Fibroblast of lung (primary cell): Measurements from ENCODE around the gene MLN. TPM values are rescaled to one million over a fixed set of nuclear protein-coding genes. Genes with fewer than 3 reads are reported as not detected.

Source experiments
- DNase-seq, 2 donors: peaks; one replicate each; pipeline versions ENCODE4 v3.0.0 to v3.0.0-alpha.2; 2010; ENCODE audit warnings: low read depth in 2 of 2
- H2AFZ ChIP-seq: 2 replicates; pipeline ENCODE4 v1.5.1; 2012; ENCODE audit warnings: low read length, control low read depth, inconsistent platforms
- H3K27ac ChIP-seq: 2 replicates; pipeline ENCODE4 v1.5.1; 2011; ENCODE audit warnings: low read length, control low read depth; ENCODE audit not compliant: insufficient read depth
- H3K27me3 ChIP-seq: 2 replicates; pipeline ENCODE4 v1.5.1; 2011; ENCODE audit warnings: mild to moderate bottlenecking, low read length; ENCODE audit not compliant: control insufficient read depth, insufficient read depth
- H3K36me3 ChIP-seq: 2 replicates; pipeline ENCODE4 v1.5.1; 2011; ENCODE audit warnings: low read length; ENCODE audit not compliant: control insufficient read depth, insufficient read depth
- H3K4me1 ChIP-seq: 2 replicates; pipeline ENCODE4 v1.5.1; 2011; ENCODE audit warnings: low read length; ENCODE audit not compliant: control insufficient read depth, insufficient read depth; ENCODE audit errors: extremely low read depth
- H3K4me2 ChIP-seq: 2 replicates; pipeline ENCODE4 v1.5.1; 2011; ENCODE audit warnings: low read length, control low read depth; ENCODE audit not compliant: insufficient read depth; ENCODE audit errors: extremely low read depth
- H3K4me3 ChIP-seq, 4 experiments: fragments of 200-600 bp in 1 of 4; sonication (generic) in 1 of 4; replicated peaks in 1 of 4; 2 replicates each; pipeline ENCODE4 v1.5.1; 2011 to 2016; ENCODE audit warnings: low read length in 4 of 4, low read depth in 3 of 4, mild to moderate bottlenecking in 3 of 4, control low read depth in 2 of 4, inconsistent platforms in 1 of 4, mixed read lengths in 1 of 4; ENCODE audit not compliant: insufficient read depth in 1 of 4; ENCODE audit errors: control extremely low read depth in 1 of 4
- H3K79me2 ChIP-seq: 2 replicates; pipeline ENCODE4 v1.5.1; 2012; ENCODE audit warnings: mild to moderate bottlenecking, low read length, inconsistent platforms; ENCODE audit not compliant: control insufficient read depth, insufficient read depth
- H3K9ac ChIP-seq: 2 replicates; pipeline ENCODE4 v1.5.1; 2011; ENCODE audit warnings: mild to moderate bottlenecking, low read length, control low read depth; ENCODE audit not compliant: insufficient read depth
- H3K9me3 ChIP-seq: 2 replicates; pipeline ENCODE4 v1.5.1; 2012; ENCODE audit warnings: low read depth, low read length; ENCODE audit not compliant: control insufficient read depth, insufficient read depth
- H4K20me1 ChIP-seq: 2 replicates; pipeline ENCODE4 v1.5.1; 2011; ENCODE audit warnings: low read length; ENCODE audit not compliant: control insufficient read depth, insufficient read depth; ENCODE audit errors: extremely low read depth
- CTCF ChIP-seq, 2 donors: IDR thresholded peaks in 1 of 2; conservative IDR thresholded peaks in 1 of 2; 1 replicate in 1 of 2; 2 replicates in 1 of 2; pipeline ENCODE4 v1.5.1; 2011 to 2012; ENCODE audit warnings: low read length in 2 of 2, control low read depth in 1 of 2, inconsistent platforms in 1 of 2, low read depth in 1 of 2, mild to moderate bottlenecking in 1 of 2
- EZH2 ChIP-seq: IDR thresholded peaks from 2 replicates; pipeline ENCODE4 v1.5.1; 2012; ENCODE audit warnings: low read length, control low read depth, mild to moderate bottlenecking; ENCODE audit errors: missing control alignments
- polyA plus RNA-seq, 2 donors: library from polyadenylated mRNA; depleted of rRNA in 1 of 2; stranded (reverse) in 1 of 2; unstranded in 1 of 2; fragments of >200 nt; gene quantifications; 2 replicates each; pipeline ENCODE4 v1.2.1, GENCODE V29; 2011 to 2012; ENCODE audit warnings: missing spikeins in 1 of 2
- total RNA-seq: library from RNA; depleted of rRNA; stranded (reverse); fragments of >200 nt; gene quantifications from 2 replicates; pipeline ENCODE4 v1.2.1, GENCODE V29; 2014

The MLN gene
- total and polyA plus RNA-seq, 2 donors (not counting 1 experiment from before 2014, with no cell fraction given), result not detected

GRCh38 chr6:33820784-33821520 is 17.1 kb upstream of the MLN start:
- Histone ChIP-seq H2AFZ (no peak overlapping the region), H3K79me2 (no peaks in the 10 kb centered on the region), H3K36me3 (no peaks in the 10 kb centered on the region), H3K4me3 (no peak overlapping the region), H3K9me3 (no peaks in the 10 kb centered on the region), H3K9ac (no peak overlapping the region), H3K27me3 (peaks cover 11% of the 10 kb centered on the region), H3K27ac (no peak overlapping the region), H3K4me2 (no peak overlapping the region), H3K4me1 (no peaks in the 10 kb centered on the region), H4K20me1 (no peaks in the 10 kb centered on the region)
- no peak for DNase-seq
- TF ChIP-seq EZH2 (no peak), CTCF (conservative IDR thresholded peaks at IDR 0.05 in 1 of 2, IDR thresholded peaks at IDR 0.05 in 1 of 2; ENCODE audit: low read depth in 1 of 2, low read length in 2 of 2) (no peak)

- TF ChIP-seq EZH2 (no peak), CTCF (conservative IDR thresholded peaks at IDR 0.05 in 1 of 2, IDR thresholded peaks at IDR 0.05 in 1 of 2; ENCODE audit: low read depth in 1 of 2, low read length in 2 of 2) (no peak)
- H3K4me2 ChIP-seq, result no peak overlapping the region
- H3K79me2 ChIP-seq, result no peaks in the 10 kb centered on the region
- no peak overlapping the region for H3K4me3 ChIP-seq
- no peak overlapping the region for H3K9ac ChIP-seq
- no peaks in the 10 kb centered on the region for H3K36me3 ChIP-seq
- H2AFZ ChIP-seq, result no peak overlapping the region
- no peak overlapping the region for H3K27ac ChIP-seq
- no peaks in the 10 kb centered on the region for H4K20me1 ChIP-seq
- DNase-seq, result no peak
- H3K27me3 ChIP-seq, result peaks cover 11% of the 10 kb centered on the region
- no peaks in the 10 kb centered on the region for H3K9me3 ChIP-seq
- no peaks in the 10 kb centered on the region for H3K4me1 ChIP-seq
Observed at GRCh38 chr6:33820243-33820642, 16.4 kb upstream of the MLN start.

GRCh38 chr6:33819021-33819420 is 15.2 kb upstream of the MLN start:
- Histone ChIP-seq H4K20me1 (no peaks in the 10 kb centered on the region), H3K36me3 (no peaks in the 10 kb centered on the region), H2AFZ (no peak overlapping the region), H3K4me1 (no peaks in the 10 kb centered on the region), H3K27ac (no peak overlapping the region), H3K9me3 (no peaks in the 10 kb centered on the region), H3K4me2 (no peak overlapping the region), H3K9ac (no peak overlapping the region), H3K79me2 (no peaks in the 10 kb centered on the region), H3K27me3 (peaks cover 15% of the 10 kb centered on the region), H3K4me3 (no peak overlapping the region)
- no peak for TF ChIP-seq EZH2
- no peak for TF ChIP-seq CTCF (conservative IDR thresholded peaks at IDR 0.05 in 1 of 2, IDR thresholded peaks at IDR 0.05 in 1 of 2; ENCODE audit: low read depth in 1 of 2, low read length in 2 of 2)
- DNase-seq, result no peak
